HG03565 (cell line): ENCODE data around the gene RAPSN.

Experiments used
- ATAC-seq: cut with Tn5 transposase; IDR thresholded peaks from one replicate; pipeline ENCODE4 v1.9.1; 2021; ENCODE audit warnings: mild to moderate bottlenecking, moderate library complexity; ENCODE audit not compliant: unreplicated experiment

The RAPSN gene

DNA sequence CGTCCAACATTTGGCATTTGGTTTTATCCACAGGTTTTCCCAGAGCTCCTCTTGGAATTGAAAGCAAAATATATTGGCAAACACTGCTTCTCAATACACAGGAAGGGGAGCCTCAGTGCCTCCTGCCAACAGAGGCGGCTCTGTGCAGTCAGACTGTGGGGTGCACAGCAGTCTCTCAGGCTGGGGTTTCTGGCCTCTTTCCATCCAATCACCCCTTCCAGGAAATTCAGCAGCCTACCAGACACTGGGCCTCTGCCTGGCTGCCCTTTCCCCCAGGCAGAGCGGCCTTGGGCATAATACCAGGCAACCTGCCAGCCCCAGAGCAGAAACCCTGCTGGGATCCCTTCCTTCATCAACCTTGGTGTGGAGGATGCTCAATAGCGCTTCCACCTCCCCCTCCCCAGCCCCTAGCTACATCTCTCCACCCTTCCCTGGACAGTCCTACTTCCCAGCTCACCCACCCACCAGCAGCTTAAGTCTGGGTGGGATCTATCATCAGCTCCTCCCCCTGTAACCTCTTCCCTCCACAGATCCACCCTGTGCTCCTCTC lies 17.8 kb upstream of the RAPSN start:
- ATAC-seq = no peak

DNA sequence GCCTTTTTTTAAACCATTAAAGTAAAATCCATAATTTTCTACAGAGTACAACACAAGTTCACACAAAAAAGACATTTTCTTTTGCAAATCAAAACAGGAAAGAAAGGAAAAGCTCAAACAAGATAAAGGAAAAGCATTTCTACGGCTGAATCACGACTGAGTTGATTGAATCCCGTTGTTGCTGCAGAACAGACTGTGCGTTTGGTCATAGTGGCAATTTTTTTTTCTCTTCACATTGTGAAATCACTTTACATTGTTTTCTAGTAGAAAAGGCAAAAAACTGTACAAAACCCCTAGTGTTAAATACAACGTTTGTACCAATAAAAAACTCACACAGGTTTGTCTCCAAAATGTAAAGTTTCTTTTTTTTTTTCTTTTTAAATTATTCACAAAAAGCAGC lies 17.3 kb upstream of the RAPSN start:
- ATAC-seq = no peak

DNA sequence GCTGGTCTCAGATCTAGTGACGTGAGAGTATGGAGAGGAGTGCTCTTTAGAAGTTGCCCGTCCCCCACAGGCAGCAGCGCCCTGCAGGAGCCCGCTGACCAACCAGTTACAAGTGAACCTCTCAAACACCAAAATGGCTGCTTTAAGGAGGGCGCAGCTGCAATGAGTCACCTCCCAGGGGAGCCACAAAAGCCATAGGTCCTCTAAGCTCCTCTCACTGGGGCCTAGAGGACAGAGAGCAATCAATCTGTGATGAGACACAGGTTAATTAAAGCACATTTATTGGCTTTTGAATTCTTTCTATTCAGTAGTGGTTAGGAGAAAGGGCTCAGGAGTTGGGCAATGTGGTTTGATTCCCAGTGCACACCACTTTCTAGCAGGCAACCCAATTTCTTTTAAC lies 15.5 kb upstream of the RAPSN start:
- ATAC-seq = no peak

DNA sequence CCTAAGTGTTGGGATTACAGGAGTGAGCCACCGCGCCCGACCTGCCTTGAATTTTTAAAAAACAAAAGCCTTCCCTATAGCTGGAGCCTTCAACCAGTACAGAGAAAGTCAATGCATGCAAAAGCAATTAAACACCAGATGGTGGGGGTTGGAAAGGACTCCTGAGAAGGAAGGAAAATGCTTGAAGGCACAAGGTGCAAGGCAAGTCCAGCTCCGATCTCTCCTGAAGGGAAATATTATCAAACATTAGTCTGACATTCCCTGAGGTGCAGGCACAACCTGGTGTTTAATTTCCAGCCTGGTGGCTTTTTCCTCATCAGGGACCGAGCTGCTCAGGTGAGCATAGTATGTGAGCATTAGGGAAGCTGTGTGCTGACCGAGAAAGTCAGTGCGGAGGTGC lies 12.9 kb upstream of the RAPSN start:
- no peak for ATAC-seq

- no peak for ATAC-seq
Measured at GRCh38 chr11:47460571-47461235, 11.8 kb upstream of the RAPSN start.

DNA sequence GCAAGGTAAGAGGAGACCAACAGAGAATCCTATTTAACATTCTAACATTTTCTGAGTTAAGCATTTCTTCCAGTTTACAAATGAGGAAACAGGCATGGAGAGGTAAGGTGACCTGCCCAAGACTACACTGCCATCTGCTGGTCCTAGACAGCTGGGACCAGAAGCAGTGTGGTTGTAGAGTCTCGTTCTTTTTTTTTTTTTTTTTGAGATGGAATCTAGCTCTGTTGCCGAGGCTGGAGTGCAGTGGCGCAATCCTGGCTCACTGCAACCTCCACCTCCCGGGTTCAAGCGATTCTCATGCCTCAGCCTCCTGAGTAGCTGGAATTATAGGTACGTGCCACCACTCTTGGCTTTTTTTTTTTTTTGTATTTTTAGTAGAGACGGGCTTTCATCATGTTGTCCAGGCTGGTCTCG lies 5.3 kb upstream of the RAPSN start:
- ATAC-seq = peak; percentile 57

DNA sequence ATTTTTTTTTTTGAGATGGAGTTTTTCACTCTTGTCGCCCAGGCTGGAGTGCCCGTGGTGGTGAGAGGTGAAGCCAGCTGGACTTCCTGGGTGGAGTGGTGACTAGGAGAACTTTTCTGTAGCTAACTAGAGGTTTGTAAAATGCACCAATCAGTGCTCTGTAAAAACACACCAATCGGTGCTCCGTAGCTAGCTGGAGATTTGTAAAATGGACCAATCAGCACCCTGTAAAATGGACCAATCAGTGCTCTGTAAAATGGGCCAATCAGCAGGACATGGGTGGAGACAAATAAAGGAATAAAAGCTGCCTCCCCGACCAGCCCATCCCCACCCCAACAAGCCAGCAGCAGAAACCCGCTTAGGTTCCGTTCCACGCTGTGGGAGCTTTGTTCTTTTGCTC lies 4.4 kb upstream of the RAPSN start:
- ATAC-seq = no peak

DNA sequence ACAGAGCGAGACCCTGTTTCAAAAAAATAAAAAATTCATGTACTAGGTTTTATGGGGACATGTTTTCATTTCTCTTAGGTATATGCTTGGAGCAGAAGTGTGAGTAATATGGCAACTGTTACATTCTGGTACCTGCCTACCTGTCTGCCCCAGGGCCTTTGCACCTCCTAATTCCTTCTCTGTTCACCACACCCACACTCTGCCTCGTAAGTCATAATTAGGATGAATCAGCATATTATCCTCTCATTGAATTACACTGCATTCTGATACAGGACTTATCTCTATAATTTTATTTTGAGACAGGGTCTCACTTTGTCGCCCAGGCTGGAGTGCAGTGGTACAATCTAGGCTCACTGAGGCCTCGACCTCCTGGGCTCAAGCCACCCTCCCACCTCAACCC lies 3.1 kb upstream of the RAPSN start:
- ATAC-seq = no peak

DNA sequence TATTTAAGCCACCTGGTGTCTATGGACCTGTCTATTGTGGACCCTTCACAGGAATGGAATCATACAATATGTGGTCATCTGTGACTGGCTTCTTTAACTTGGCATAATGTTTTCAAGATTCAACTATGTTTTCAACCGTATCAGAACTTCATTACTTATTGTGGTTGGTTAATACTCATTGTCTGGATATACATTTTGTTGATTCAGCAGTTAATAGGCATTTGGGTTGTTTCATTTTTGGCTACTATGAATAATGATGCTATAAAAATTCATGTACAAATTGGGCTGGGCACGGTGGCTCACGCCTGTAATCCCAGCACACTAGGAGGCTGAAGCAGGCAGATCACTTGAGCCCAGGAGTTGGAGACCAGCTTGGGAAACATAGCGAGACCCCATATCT lies 2.5 kb upstream of the RAPSN start:
- ATAC-seq = no peak

DNA sequence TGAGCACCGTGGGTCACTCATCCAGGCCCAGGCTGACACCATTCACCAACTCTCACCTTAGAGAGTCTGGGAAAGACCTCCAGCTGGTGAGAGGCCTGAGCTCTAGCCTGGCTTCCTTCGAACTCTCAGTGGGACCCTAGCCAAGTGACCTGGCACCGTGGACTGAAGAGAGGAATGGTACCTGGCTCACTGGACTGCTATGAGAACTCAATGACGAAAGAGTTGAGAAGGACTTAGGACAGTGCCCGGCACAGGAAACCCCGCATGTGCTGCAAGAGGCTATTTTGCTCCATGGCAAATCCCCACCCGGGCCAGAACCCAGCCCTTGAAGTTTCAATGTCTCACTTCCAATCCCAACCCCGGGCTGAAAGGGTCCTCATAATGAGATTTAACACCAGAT lies 605 bp upstream of the RAPSN start:
- ATAC-seq = no peak

GRCh38 chr11:47447906-47448305 lies 1.0 kb downstream of the RAPSN start:
- no peak for ATAC-seq

GRCh38 chr11:47446833-47447232 lies 2.1 kb downstream of the RAPSN start:
- no peak for ATAC-seq

DNA sequence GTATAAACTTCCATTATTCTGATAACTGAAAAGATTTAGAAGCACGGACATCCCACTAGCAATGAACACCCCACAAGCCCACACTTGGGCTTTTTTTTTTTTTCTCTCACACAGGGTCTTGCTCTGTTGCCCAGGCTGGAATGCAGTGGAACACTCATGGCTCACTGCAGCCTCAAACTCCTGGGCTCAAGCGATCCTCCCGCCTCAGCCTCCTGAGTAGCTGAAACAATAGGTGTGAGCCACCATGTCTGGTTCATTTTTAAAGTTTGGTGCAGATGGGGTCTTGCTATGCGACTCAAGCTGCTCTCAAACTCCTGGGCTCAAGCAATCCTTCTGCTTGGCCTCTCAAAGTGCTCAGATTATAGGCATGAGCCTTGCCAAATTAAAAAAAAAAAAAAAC lies 3.1 kb downstream of the RAPSN start:
- ATAC-seq = no peak

GRCh38 chr11:47443817-47444216 lies 5.1 kb downstream of the RAPSN start:
- ATAC-seq = no peak

DNA sequence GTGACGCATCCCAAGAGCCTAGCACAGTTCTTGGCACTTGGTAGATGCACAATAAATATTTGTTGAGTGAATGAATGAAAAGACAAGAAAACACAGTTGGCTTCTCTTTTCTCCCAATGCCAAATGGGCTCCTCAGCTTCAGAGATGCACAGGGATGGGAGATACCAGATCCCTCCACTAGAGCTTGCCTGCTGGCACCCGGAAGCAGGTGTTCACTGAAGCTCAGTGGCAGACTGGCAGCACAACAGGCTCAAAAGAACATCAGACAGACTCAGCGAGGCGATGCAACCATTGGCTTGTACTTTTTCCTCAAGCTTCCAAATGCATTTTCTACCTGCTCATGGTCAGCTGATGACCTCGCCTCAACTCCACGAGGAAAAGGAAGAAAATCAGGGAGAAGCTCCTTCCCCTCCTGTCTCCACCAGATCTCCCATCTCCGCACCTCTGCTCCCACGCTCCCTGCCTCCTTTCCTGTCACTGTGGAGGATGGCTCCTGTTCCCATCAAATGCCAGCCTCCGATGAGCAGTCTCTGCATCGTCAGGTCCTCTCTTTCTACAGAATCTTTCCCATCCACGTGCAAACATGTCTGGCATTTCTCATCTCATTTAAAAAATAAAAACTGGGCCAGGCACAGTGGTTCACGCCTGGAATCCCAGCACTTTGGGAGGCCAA lies 5.8 kb downstream of the RAPSN start:
- ATAC-seq = no peak

- ATAC-seq = no peak
Measured at GRCh38 chr11:47442514-47442913, 6.4 kb downstream of the RAPSN start.

DNA sequence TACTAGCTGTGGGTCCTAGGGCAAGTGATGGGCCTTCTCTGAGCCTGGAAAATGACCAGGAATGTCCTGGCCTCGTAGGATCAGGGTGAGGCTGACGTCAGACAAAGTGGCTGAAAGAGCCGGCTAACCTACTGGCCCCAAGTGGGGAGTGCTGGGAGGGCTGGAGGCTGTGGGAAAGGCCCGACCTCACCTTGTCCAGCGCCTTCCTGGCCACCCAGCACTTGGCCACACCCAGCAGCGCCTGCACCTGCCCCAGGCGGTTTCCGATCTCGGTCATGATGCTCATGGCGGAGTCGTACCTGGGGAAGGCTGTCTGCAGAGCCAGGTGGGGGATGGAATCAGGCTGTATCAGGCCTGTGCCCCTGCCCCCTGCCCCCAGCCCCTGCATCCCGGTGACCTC lies 7.5 kb downstream of the RAPSN start:
- no peak for ATAC-seq

DNA sequence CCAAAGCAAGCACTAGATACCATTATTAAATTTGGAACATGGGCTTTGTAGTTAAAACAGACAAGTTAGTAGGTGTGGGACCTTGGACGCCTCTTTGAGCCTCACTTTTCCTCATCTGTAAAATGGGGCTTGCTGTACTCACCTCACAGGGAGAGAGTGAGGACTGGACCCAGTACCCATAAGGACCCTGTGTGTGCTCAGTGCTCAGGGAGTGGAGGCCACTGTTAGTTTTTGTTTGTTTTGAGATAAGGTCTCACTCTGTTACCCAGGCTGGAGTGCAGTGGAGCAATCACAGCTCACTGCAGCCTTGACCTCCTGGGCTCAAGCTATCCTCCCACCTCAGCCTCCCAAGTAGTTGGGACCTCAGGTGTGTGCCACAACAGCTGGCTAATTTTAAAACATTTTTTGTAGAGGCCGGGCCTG lies 8.9 kb downstream of the RAPSN start:
- no peak for ATAC-seq

GRCh38 chr11:47438721-47439120 lies 10.2 kb downstream of the RAPSN start:
- ATAC-seq = no peak

DNA sequence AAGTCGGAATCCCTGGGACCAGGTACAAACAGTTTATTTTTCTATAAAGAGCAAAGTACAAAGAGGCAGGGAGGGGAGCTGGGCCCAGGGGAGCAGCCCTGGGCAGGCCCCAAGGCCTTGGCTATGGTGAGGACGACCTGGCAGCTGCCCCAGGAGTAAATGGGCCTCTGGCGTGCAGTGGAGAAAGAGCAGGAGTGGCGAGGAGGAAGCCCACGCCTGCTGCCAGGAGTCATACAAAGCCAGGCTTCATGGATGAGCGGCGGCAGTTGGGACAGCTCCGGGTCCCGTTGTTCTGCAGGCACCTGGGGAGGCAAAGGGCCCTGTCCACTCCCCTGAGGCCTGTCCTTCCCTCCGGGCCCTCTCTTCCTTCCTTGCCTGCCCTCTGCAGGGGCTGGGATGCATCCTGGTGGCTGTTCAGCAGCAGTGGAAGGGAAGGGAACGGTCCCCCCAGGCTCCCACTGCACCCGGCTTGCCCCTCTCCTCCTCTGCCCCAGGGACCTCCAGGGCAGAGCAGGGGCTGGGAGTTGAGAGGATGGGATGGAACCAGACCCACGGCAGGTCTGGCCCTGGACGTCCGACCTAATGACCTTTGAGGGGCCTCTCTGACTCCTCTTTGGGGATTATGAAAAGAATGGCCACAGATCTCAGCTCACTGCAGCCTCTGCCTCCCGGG lies 11.1 kb downstream of the RAPSN start:
- ATAC-seq = no peak

DNA sequence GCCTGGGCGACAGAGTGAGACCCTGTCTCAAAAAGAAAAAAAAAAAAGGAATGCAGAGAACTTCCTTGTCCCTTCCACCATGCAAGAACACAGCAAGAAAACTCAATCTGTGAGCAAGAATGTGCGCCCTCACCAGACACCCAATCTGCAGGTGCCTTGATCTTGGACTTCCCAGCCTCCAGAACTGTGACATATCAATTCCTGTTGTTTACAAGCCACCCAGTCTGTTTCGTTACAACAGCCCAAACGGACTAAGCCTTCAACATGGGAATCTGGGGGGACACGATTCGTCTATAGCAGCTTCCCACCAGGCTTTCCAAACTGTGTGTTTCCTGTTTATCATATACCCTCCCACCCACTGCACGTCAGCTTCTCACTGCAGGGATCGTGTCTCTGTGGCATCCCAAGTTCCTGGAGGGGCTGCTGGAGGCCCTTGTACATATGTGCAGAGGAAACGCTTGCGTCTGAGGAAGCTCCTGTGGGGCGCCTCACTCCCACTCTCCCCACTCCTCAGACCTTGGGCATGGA lies 11.7 kb downstream of the RAPSN start:
- ATAC-seq = no peak

GRCh38 chr11:47436726-47437125 lies 12.2 kb downstream of the RAPSN start:
- no peak for ATAC-seq
